Omental fat pad (tissue), 4 donors: Measurements from ENCODE around the gene AOPEP. TPM values are rescaled to one million over a fixed set of nuclear protein-coding genes. Genes with fewer than 3 reads are reported as not detected.

Experiments used
- ATAC-seq: fragments of 150-250 bp; one replicate; pipeline ENCODE4 v1.9.1; 2016; ENCODE audit warnings: mild to moderate bottlenecking, moderate library complexity; ENCODE audit not compliant: low FRiP score
- DNase-seq: peaks from one replicate; pipeline ENCODE4 v3.0.0-alpha.2; 2019; ENCODE audit warnings: low spot score
- CTCF ChIP-seq, 3 donors: fragments of 450-650 bp; IDR thresholded peaks; one replicate each; pipeline ENCODE4 v1.5.1; 2016 to 2017; ENCODE audit warnings: antibody characterized with exemption in 3 of 3, mild to moderate bottlenecking in 3 of 3, moderate library complexity in 2 of 3
- total RNA-seq, 4 donors: library from RNA; depleted of rRNA; stranded (reverse); fragments of >200 nt; gene quantifications; one replicate each; pipeline ENCODE4 v1.1.0, GENCODE V29; 2016

Gene AOPEP
- total RNA-seq, 4 donors from 2014 or later = 45.9 to 102 (median 55.1) TPM

- DNase-seq (no peak), ATAC-seq (no peak)
- no peak for TF ChIP-seq CTCF (IDR thresholded peaks at IDR 0.05)
These were observed 125.0 kb downstream of the AOPEP start for GRCh38 chr9:94851467-94851866.

- no peak for TF ChIP-seq CTCF (IDR thresholded peaks at IDR 0.05)
- ATAC-seq (no peak), DNase-seq (no peak)
These were observed 125.4 kb downstream of the AOPEP start for GRCh38 chr9:94851892-94852291.

- TF ChIP-seq CTCF (IDR thresholded peaks at IDR 0.05) = no peak
- DNase-seq (no peak), ATAC-seq (no peak)
These were observed 125.9 kb downstream of the AOPEP start for GRCh38 chr9:94852373-94852772.

GRCh38 chr9:94853887-94854286, 127.4 kb downstream of the AOPEP start:
- ATAC-seq = no peak
- TF ChIP-seq CTCF (IDR thresholded peaks at IDR 0.05) = no peak
- DNase-seq = no peak

- DNase-seq = no peak
- TF ChIP-seq CTCF (IDR thresholded peaks at IDR 0.05) = no peak
These were observed 129.4 kb downstream of the AOPEP start for GRCh38 chr9:94855903-94856302.

GRCh38 chr9:94857791-94858190, 131.3 kb downstream of the AOPEP start:
- ATAC-seq = no peak
- DNase-seq = no peak
- TF ChIP-seq CTCF (IDR thresholded peaks at IDR 0.05) = no peak

More at GRCh38 chr9:94855903-94856302, 129.4 kb downstream of the AOPEP start:
- no peak for ATAC-seq

GRCh38 chr9:94859226-94859625, 132.7 kb downstream of the AOPEP start:
- TF ChIP-seq CTCF (IDR thresholded peaks at IDR 0.05) = no peak
- no peak for ATAC-seq
- DNase-seq = no peak
